Measurements from ENCODE around the gene ASPDH. TPM values are rescaled to one million over a fixed set of nuclear protein-coding genes. Genes with fewer than 3 reads are reported as not detected.

The ASPDH gene
- total RNA-seq, 1 donor from 2014 or later, result not detected

DNA sequence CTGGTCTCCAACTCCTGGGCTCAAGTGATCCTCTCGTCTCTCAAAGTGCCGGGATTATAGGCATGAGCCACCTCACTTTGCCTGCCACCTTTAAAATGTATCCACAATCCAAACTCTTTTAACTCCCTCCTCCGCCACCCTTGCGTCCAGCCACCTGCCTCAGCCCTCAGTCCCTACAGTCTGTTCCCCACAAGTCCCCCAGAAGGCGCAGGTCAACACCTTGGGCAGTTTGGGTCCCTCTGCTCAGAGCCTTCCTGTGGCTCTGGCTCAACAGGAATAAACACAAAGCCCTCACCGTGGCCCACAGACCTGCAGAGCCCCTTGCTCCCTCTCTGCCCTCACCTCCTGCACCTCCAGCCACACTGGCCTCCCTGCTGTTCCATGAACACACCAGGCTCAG is 44.9 kb downstream of the ASPDH start:
- H3K4me3 Mint-ChIP-seq (ENCODE audit: unreplicated experiment), result no peak overlapping the region
- no peak for DNase-seq (ENCODE audit: extremely low spot score, unreplicated experiment)
- H3K27me3 Mint-ChIP-seq (ENCODE audit: unreplicated experiment), result no peaks in the 10 kb centered on the region
- H3K9me3 Mint-ChIP-seq (ENCODE audit: unreplicated experiment), result no peaks in the 10 kb centered on the region
- TF ChIP-seq, protein P1, sequence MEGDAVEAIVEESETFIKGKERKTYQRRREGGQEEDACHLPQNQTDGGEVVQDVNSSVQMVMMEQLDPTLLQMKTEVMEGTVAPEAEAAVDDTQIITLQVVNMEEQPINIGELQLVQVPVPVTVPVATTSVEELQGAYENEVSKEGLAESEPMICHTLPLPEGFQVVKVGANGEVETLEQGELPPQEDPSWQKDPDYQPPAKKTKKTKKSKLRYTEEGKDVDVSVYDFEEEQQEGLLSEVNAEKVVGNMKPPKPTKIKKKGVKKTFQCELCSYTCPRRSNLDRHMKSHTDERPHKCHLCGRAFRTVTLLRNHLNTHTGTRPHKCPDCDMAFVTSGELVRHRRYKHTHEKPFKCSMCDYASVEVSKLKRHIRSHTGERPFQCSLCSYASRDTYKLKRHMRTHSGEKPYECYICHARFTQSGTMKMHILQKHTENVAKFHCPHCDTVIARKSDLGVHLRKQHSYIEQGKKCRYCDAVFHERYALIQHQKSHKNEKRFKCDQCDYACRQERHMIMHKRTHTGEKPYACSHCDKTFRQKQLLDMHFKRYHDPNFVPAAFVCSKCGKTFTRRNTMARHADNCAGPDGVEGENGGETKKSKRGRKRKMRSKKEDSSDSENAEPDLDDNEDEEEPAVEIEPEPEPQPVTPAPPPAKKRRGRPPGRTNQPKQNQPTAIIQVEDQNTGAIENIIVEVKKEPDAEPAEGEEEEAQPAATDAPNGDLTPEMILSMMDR (IDR thresholded peaks at IDR 0.05), result no peak
- no peaks in the 10 kb centered on the region for H3K4me1 Mint-ChIP-seq (ENCODE audit: unreplicated experiment)
- H3K36me3 Mint-ChIP-seq (ENCODE audit: unreplicated experiment), result no peaks in the 10 kb centered on the region
- H3K27ac Mint-ChIP-seq (ENCODE audit: unreplicated experiment), result no peak overlapping the region

DNA sequence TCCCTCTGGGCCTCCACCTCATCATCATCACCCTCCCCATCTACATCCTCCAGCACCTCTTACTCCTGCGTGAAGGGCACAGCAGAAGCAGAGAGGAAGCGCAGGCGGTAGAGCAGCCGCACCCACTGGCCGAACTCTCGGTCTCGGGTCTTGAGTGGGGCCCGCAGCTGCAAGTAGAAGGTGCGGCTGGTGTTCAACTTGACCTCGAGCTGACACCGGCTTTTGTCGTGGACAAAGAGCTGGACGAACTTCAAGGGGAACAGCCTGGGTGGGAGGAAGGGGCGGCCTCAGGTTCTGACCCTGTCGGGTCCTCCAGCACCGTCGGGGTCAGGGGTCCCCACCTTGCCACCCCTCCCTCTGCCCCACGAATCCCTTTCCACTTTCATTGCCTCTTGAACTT is 46.1 kb downstream of the ASPDH start:
- no peaks in the 10 kb centered on the region for H3K36me3 Mint-ChIP-seq (ENCODE audit: unreplicated experiment)
- no peak overlapping the region for H3K4me3 Mint-ChIP-seq (ENCODE audit: unreplicated experiment)
- DNase-seq (ENCODE audit: extremely low spot score, unreplicated experiment), result no peak
- H3K27me3 Mint-ChIP-seq (ENCODE audit: unreplicated experiment), result no peaks in the 10 kb centered on the region
- H3K4me1 Mint-ChIP-seq (ENCODE audit: unreplicated experiment), result no peaks in the 10 kb centered on the region
- no peak overlapping the region for H3K27ac Mint-ChIP-seq (ENCODE audit: unreplicated experiment)
- no peaks in the 10 kb centered on the region for H3K9me3 Mint-ChIP-seq (ENCODE audit: unreplicated experiment)
- TF ChIP-seq, protein P1 (IDR thresholded peaks at IDR 0.05), result no peak

DNA sequence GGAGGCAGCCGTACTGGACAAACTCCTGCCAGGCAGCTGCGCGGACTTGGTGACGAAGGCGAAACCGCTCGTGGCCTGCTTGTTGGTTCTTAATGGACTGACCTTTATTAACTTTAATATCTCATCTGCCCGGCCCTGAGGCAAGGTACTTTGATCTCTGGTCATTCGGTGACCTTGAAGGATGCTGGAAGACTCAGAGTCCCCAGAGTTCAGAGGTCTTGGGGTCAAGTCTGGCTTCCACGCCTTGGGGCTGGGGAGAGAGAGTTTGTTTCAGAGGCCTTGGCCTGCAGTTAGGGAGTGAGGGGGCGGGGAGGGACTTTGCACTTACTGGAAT is 47.0 kb downstream of the ASPDH start:
- Mint-ChIP-seq H3K36me3 (ENCODE audit: unreplicated experiment) (no peaks in the 10 kb centered on the region), H3K27ac (ENCODE audit: unreplicated experiment) (no peak overlapping the region), H3K9me3 (ENCODE audit: unreplicated experiment) (no peaks in the 10 kb centered on the region), H3K27me3 (ENCODE audit: unreplicated experiment) (no peaks in the 10 kb centered on the region), H3K4me1 (ENCODE audit: unreplicated experiment) (no peaks in the 10 kb centered on the region), H3K4me3 (ENCODE audit: unreplicated experiment) (no peak overlapping the region)
- no peak for DNase-seq (ENCODE audit: extremely low spot score, unreplicated experiment)
- TF ChIP-seq, protein P1 (IDR thresholded peaks at IDR 0.05), result no peak

DNA sequence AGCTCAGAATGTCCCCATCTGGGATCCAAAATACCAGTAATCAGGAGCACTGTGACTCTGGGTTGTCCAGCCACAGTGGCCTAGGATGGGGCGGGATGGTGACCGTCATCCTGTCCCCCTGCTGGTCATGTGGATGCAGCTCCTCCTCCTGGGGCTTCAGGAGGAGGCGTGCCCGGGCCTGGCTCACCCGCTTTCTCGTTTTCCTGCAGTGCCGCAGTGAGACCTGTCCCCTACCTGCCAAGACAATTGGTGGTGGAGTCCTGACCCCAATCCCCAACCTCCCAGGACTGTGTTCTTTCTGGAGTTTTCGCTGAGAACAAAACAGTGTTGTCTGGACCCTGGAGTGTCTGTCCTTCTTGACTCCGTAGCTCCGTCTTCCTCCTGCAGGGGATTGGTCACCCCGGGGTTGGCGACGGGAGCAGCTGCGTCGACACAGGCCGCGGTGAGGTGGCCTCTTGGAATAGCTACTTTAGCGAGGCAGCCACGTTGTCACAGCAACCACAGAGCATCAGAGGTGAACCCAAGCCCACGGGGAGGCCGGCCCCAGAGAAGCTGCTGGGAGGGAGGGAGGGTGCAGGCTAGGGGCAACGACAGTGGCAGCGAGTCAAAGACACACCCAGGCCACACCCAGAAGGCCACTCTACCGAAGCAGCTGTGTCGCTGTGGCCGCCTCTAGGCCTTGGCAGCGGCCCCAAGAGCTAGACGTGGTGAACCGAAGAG is 47.6 kb downstream of the ASPDH start:
- TF ChIP-seq, protein P1 (IDR thresholded peaks at IDR 0.05), result peak; percentile 11
- H3K9me3 Mint-ChIP-seq (ENCODE audit: unreplicated experiment), result no peaks in the 10 kb centered on the region
- no peak for DNase-seq (ENCODE audit: extremely low spot score, unreplicated experiment)
- H3K27me3 Mint-ChIP-seq (ENCODE audit: unreplicated experiment), result no peaks in the 10 kb centered on the region
- H3K4me3 Mint-ChIP-seq (ENCODE audit: unreplicated experiment), result no peak overlapping the region
- no peak overlapping the region for H3K27ac Mint-ChIP-seq (ENCODE audit: unreplicated experiment)
- peaks cover under 1% of the 10 kb centered on the region for H3K4me1 Mint-ChIP-seq (ENCODE audit: unreplicated experiment)
- no peaks in the 10 kb centered on the region for H3K36me3 Mint-ChIP-seq (ENCODE audit: unreplicated experiment)

DNA sequence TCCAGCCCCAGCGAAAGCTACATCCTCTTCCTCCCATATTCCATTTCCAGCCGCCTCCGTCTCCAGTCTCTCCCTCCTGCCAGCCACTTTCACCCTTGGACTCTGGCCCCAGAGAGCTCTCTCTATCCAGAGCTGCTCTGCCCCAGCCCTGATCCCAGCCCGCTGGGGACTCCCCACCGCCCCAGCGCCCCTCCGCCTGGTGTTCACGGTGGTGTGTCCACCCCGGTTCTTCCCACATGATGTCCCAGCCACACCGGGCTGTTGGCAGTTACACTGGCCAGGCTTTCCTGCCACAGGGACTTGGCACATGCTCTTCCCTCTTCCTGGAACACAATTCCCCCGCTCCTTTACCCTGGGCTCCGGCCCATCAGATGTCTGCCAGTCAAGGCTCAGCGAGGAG is 48.7 kb downstream of the ASPDH start:
- Mint-ChIP-seq H3K4me1 (ENCODE audit: unreplicated experiment) (peaks cover 2% of the 10 kb centered on the region), H3K36me3 (ENCODE audit: unreplicated experiment) (no peaks in the 10 kb centered on the region), H3K27me3 (ENCODE audit: unreplicated experiment) (no peaks in the 10 kb centered on the region), H3K4me3 (ENCODE audit: unreplicated experiment) (no peak overlapping the region), H3K27ac (ENCODE audit: unreplicated experiment) (no peak overlapping the region), H3K9me3 (ENCODE audit: unreplicated experiment) (no peaks in the 10 kb centered on the region)
- TF ChIP-seq, protein P1 (IDR thresholded peaks at IDR 0.05), result no peak
- DNase-seq (ENCODE audit: extremely low spot score, unreplicated experiment), result no peak

Data from osteocyte (in vitro differentiated cells).